GM19455 (cell line): ENCODE measurements around the gene TMEM30A.
A peak's percentile ranks its signal among the peaks of the same experiment; 100 is the strongest.

ENCODE experiments used
- ATAC-seq: cut with Tn5 transposase; IDR thresholded peaks from one replicate; pipeline ENCODE4 v1.9.1; 2021; ENCODE audit not compliant: unreplicated experiment

Gene TMEM30A

GRCh38 chr6:75284632-75285282 lies at the start of gene TMEM30A:
Gene TMEM30A, minus strand, starts transcription at chr6:75284792. Its CDS starts 154 bp downstream, at chr6:75284638.
- ATAC-seq = peak; percentile 83

GRCh38 chr6:75333676-75334200 lies 49.1 kb upstream of the TMEM30A start:
- no peak for ATAC-seq

- ATAC-seq = no peak
Observed at GRCh38 chr6:75331151-75331550, 46.6 kb upstream of the TMEM30A start.

- no peak for ATAC-seq
Observed at GRCh38 chr6:75329703-75330102, 45.1 kb upstream of the TMEM30A start.

- no peak for ATAC-seq
Observed at GRCh38 chr6:75327807-75328206, 43.2 kb upstream of the TMEM30A start.

GRCh38 chr6:75326557-75327258 lies 42.1 kb upstream of the TMEM30A start:
- no peak for ATAC-seq

- no peak for ATAC-seq
Observed at GRCh38 chr6:75318900-75319299, 34.3 kb upstream of the TMEM30A start.

- no peak for ATAC-seq
Observed at GRCh38 chr6:75317503-75318206, 33.1 kb upstream of the TMEM30A start.

- no peak for ATAC-seq
Observed at GRCh38 chr6:75315978-75316377, 31.4 kb upstream of the TMEM30A start.

- no peak for ATAC-seq
Observed at GRCh38 chr6:75308250-75308988, 23.8 kb upstream of the TMEM30A start.

GRCh38 chr6:75307364-75308004 lies 22.9 kb upstream of the TMEM30A start:
- ATAC-seq = no peak

- no peak for ATAC-seq
Observed at GRCh38 chr6:75306064-75306463, 21.5 kb upstream of the TMEM30A start.

GRCh38 chr6:75305573-75305972 lies 21.0 kb upstream of the TMEM30A start:
- ATAC-seq = no peak

- no peak for ATAC-seq
Observed at GRCh38 chr6:75302280-75302679, 17.7 kb upstream of the TMEM30A start.

GRCh38 chr6:75301537-75301936 lies 16.9 kb upstream of the TMEM30A start:
- no peak for ATAC-seq

- ATAC-seq = no peak
Observed at GRCh38 chr6:75301088-75301487, 16.5 kb upstream of the TMEM30A start.

GRCh38 chr6:75300531-75300855 lies 15.9 kb upstream of the TMEM30A start:
- no peak for ATAC-seq

GRCh38 chr6:75299801-75300530 lies 15.4 kb upstream of the TMEM30A start:
- ATAC-seq = no peak

- peak; percentile 69 for ATAC-seq
Observed at GRCh38 chr6:75296811-75297779, 12.5 kb upstream of the TMEM30A start.
